Measurements from ENCODE around the gene NT5C3A.
"Not testable (repeated sequence)": the region's sequence is repeated elsewhere in the genome, so short reads cannot be mapped to it uniquely, and the experiment has no call there.

DNA sequence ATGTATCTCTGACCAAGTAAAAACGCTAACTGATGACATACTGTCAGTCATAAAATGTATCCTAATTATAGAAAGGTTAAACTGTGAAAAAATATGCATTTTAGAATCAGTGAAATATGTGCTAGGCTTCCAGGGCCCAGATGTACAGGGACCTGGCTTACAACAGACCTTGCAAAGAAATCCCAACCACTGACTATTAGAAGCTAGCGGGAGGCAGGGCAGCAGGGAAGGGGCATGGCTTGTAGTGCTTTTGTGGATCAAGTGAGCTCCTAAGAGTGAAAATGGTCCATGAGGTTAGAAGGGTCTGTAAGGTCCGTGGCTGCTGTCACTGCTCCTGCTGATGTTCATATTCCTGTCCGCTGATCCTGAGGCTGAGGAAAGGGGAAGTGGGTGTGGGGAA is 64.6 kb downstream of the NT5C3A start:
- TF ChIP-seq ETV6, FOXK1 (CRISPR knock-in tag; IDR thresholded peaks at IDR 0.05): not testable (repeated sequence)
- TF ChIP-seq, protein P1, sequence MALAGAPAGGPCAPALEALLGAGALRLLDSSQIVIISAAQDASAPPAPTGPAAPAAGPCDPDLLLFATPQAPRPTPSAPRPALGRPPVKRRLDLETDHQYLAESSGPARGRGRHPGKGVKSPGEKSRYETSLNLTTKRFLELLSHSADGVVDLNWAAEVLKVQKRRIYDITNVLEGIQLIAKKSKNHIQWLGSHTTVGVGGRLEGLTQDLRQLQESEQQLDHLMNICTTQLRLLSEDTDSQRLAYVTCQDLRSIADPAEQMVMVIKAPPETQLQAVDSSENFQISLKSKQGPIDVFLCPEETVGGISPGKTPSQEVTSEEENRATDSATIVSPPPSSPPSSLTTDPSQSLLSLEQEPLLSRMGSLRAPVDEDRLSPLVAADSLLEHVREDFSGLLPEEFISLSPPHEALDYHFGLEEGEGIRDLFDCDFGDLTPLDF (CRISPR knock-in tag; IDR thresholded peaks at IDR 0.05) = not testable (repeated sequence)
- TF ChIP-seq, protein P2, sequence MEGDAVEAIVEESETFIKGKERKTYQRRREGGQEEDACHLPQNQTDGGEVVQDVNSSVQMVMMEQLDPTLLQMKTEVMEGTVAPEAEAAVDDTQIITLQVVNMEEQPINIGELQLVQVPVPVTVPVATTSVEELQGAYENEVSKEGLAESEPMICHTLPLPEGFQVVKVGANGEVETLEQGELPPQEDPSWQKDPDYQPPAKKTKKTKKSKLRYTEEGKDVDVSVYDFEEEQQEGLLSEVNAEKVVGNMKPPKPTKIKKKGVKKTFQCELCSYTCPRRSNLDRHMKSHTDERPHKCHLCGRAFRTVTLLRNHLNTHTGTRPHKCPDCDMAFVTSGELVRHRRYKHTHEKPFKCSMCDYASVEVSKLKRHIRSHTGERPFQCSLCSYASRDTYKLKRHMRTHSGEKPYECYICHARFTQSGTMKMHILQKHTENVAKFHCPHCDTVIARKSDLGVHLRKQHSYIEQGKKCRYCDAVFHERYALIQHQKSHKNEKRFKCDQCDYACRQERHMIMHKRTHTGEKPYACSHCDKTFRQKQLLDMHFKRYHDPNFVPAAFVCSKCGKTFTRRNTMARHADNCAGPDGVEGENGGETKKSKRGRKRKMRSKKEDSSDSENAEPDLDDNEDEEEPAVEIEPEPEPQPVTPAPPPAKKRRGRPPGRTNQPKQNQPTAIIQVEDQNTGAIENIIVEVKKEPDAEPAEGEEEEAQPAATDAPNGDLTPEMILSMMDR (IDR thresholded peaks at IDR 0.05) = not testable (repeated sequence)
- TF ChIP-seq, protein P3, sequence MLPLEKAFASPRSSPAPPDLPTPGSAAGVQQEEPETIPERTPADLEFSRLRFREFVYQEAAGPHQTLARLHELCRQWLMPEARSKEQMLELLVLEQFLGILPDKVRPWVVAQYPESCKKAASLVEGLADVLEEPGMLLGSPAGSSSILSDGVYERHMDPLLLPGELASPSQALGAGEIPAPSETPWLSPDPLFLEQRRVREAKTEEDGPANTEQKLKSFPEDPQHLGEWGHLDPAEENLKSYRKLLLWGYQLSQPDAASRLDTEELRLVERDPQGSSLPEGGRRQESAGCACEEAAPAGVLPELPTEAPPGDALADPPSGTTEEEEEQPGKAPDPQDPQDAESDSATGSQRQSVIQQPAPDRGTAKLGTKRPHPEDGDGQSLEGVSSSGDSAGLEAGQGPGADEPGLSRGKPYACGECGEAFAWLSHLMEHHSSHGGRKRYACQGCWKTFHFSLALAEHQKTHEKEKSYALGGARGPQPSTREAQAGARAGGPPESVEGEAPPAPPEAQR (CRISPR knock-in tag; IDR thresholded peaks at IDR 0.05) = not testable (repeated sequence)

Data from WTC11 (cell line).